GM12891 (cell line): ENCODE results near the gene B9D2.

Experiments used
- POLR2A ChIP-seq: IDR thresholded peaks from 2 replicates; pipeline ENCODE4 v1.6.1; 2011; ENCODE audit warnings: low read depth, low read length, control low read depth
- POLR2AphosphoS5 ChIP-seq: IDR thresholded peaks from 2 replicates; pipeline ENCODE4 v1.6.1; 2011; ENCODE audit warnings: low read depth, low read length, control low read depth
- POU2F2 ChIP-seq: IDR thresholded peaks from 2 replicates; pipeline ENCODE4 v1.6.1; 2011; ENCODE audit warnings: low read depth, mild to moderate bottlenecking, control low read depth, low read length, moderate library complexity
- SPI1 ChIP-seq: IDR thresholded peaks from 2 replicates; pipeline ENCODE4 v1.6.1; 2011; ENCODE audit warnings: low read depth, low read length, control low read depth
- TAF1 ChIP-seq: IDR thresholded peaks from 2 replicates; pipeline ENCODE4 v1.6.1; 2011; ENCODE audit warnings: low read depth, low read length, control low read depth

DNA sequence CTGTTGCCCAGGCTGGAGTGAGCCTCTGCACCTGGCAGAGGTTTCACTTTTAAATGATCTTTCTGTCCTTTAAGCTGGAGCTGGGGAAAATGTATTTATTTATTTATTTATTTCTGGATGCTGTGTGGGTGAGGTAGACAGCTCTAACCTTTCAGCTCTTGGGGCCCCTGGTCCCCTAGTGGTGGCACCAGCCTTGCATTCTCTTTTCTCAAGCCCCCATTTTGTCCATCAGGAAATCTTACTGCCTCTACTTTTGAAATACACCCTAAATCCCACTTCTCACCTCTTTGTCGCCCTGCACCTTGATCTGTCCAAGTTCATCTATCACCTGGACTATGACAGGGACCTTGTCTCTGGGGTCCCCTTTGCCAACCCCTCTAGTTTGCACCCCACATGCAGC is 2.1 kb upstream of the B9D2 start:
- TF ChIP-seq POLR2A, result no peak
- no peak for TF ChIP-seq TAF1
- no peak for TF ChIP-seq POLR2AphosphoS5
- no peak for TF ChIP-seq SPI1
- TF ChIP-seq POU2F2, result no peak
